Neural cell (in vitro differentiated cells): ENCODE measurements around the gene RPL18. TPM values are rescaled to one million over a fixed set of nuclear protein-coding genes. Genes with fewer than 3 reads are reported as not detected.

Experiments
- H2AFZ ChIP-seq: fragments of 200-600, 300-800 bp; sonication (generic), shearing (Covaris generic); 2 replicates; pipeline ENCODE4 v1.6.0; 2014; ENCODE audit warnings: low read depth, mild to moderate bottlenecking, antibody characterized with exemption, low read length, moderate library complexity
- H3F3A ChIP-seq: fragments of 200-600 bp; shearing (Covaris generic); 2 replicates; pipeline ENCODE4 v1.6.1; 2016; ENCODE audit warnings: mild to moderate bottlenecking, moderate library complexity, mixed read lengths, antibody characterized with exemption, low read length; ENCODE audit not compliant: insufficient read depth, poor library complexity, severe bottlenecking
- H3K27ac ChIP-seq: fragments of 200-600, 300-800 bp; sonication (generic), shearing (Covaris generic); 2 replicates; pipeline ENCODE4 v1.5.1; 2014; ENCODE audit warnings: mild to moderate bottlenecking, low read length, moderate library complexity
- H3K27me3 ChIP-seq: fragments of 300-800, 200-600 bp; sonication (generic), shearing (Covaris generic); 2 replicates; pipeline ENCODE4 v1.6.0; 2014; ENCODE audit warnings: mild to moderate bottlenecking, low read depth, low read length, moderate library complexity; ENCODE audit not compliant: insufficient read depth
- H3K36me3 ChIP-seq: fragments of 300-800, 200-600 bp; sonication (generic), shearing (Covaris generic); 2 replicates; pipeline ENCODE4 v1.5.1; 2014; ENCODE audit warnings: mild to moderate bottlenecking, antibody characterized with exemption, low read length, moderate library complexity; ENCODE audit not compliant: insufficient read depth
- H3K4me2 ChIP-seq: fragments of 300-800, 200-600 bp; sonication (generic), shearing (Covaris generic); 2 replicates; pipeline ENCODE4 v1.6.0; 2014; ENCODE audit warnings: mild to moderate bottlenecking, low read length
- H3K4me3 ChIP-seq: fragments of 300-800, 200-600 bp; sonication (generic), shearing (Covaris generic); 2 replicates; pipeline ENCODE4 v1.5.1; 2014; ENCODE audit warnings: mild to moderate bottlenecking, low read length, moderate library complexity
- H3K79me2 ChIP-seq: fragments of 200-600 bp; shearing (Covaris generic); replicated peaks from 2 replicates; pipeline ENCODE4 v1.6.0; 2014; ENCODE audit warnings: mild to moderate bottlenecking, low read length, moderate library complexity; ENCODE audit not compliant: insufficient read depth
- H3K9ac ChIP-seq: fragments of 300-800, 200-600 bp; sonication (generic), shearing (Covaris generic); 2 replicates; pipeline ENCODE4 v1.6.1; 2016; ENCODE audit warnings: mild to moderate bottlenecking, low read length, mixed read lengths
- H3K9me2 ChIP-seq: fragments of 200-600 bp; shearing (Covaris generic); 2 replicates; pipeline ENCODE4 v1.6.1; 2016; ENCODE audit warnings: mild to moderate bottlenecking, low read length, mixed read lengths; ENCODE audit not compliant: insufficient read depth
- H3K9me3 ChIP-seq: fragments of 200-600, 300-800 bp; sonication (generic), shearing (Covaris generic); 2 replicates; pipeline ENCODE4 v1.6.1; 2016; ENCODE audit warnings: mild to moderate bottlenecking, mixed run types, low read length, moderate library complexity, mixed read lengths
- H4K20me1 ChIP-seq: fragments of 200-600 bp; shearing (Covaris generic); 2 replicates; pipeline ENCODE4 v1.6.1; 2016; ENCODE audit warnings: mild to moderate bottlenecking, mixed run types; ENCODE audit not compliant: insufficient read depth
- CTCF ChIP-seq: fragments of 450-650 bp; IDR thresholded peaks from 2 replicates; pipeline ENCODE4 v1.5.1; 2014; ENCODE audit warnings: antibody characterized with exemption, mild to moderate bottlenecking, moderate library complexity; ENCODE audit not compliant: poor library complexity, severe bottlenecking
- EP300 ChIP-seq: fragments of 450-650 bp; conservative IDR thresholded peaks from 2 replicates; pipeline ENCODE4 v1.6.1; 2014; ENCODE audit warnings: antibody characterized with exemption, mild to moderate bottlenecking, moderate library complexity; ENCODE audit not compliant: poor library complexity, severe bottlenecking
- EZH2 ChIP-seq: fragments of 200-600, 300-800 bp; shearing (Covaris generic), sonication (generic); IDR thresholded peaks from 2 replicates; pipeline ENCODE4 v1.6.1; 2014; ENCODE audit warnings: antibody characterized with exemption, low read length, borderline replicate concordance, mild to moderate bottlenecking; ENCODE audit not compliant: insufficient read depth, poor library complexity, severe bottlenecking
- MXI1 ChIP-seq: fragments of 450-650 bp; conservative IDR thresholded peaks from 2 replicates; pipeline ENCODE4 v1.6.1; 2014; ENCODE audit warnings: antibody characterized with exemption, mild to moderate bottlenecking; ENCODE audit not compliant: poor library complexity, severe bottlenecking
- POLR2AphosphoS5 ChIP-seq: IDR thresholded peaks from 2 replicates; pipeline ENCODE4 v1.6.1; 2012
- RAD21 ChIP-seq: fragments of 450-650 bp; conservative IDR thresholded peaks from 2 replicates; pipeline ENCODE4 v1.6.1; 2014; ENCODE audit warnings: antibody characterized with exemption, mild to moderate bottlenecking, moderate library complexity
- REST ChIP-seq: IDR thresholded peaks from 2 replicates; pipeline ENCODE4 v1.6.1; 2012; ENCODE audit warnings: borderline replicate concordance
- SMC3 ChIP-seq: fragments of 450-650 bp; conservative IDR thresholded peaks from 2 replicates; pipeline ENCODE4 v1.6.1; 2014; ENCODE audit warnings: antibody characterized with exemption, mild to moderate bottlenecking, moderate library complexity; ENCODE audit not compliant: poor library complexity
- TAF1 ChIP-seq: IDR thresholded peaks from 2 replicates; pipeline ENCODE4 v1.6.1; 2012; ENCODE audit warnings: low read depth
- polyA plus RNA-seq: library from polyadenylated mRNA; depleted of rRNA; stranded (reverse); fragments of >200 nt; gene quantifications from 2 replicates; pipeline ENCODE4 v1.2.3, GENCODE V29; 2014

The RPL18 gene
- polyA plus RNA-seq, 1 donor from 2014 or later, result 2,102 TPM

- Histone ChIP-seq H3F3A (no peaks in the 10 kb centered on the region), H2AFZ (no peak overlapping the region), H3K9ac (no peak overlapping the region), H3K4me2 (no peak overlapping the region), H3K27me3 (no peaks in the 10 kb centered on the region), H3K27ac (no peak overlapping the region), H3K9me3 (no peaks in the 10 kb centered on the region), H3K4me3 (no peak overlapping the region), H3K9me2 (no peaks in the 10 kb centered on the region), H3K79me2 (no peaks in the 10 kb centered on the region), H4K20me1 (no peaks in the 10 kb centered on the region), H3K36me3 (no peaks in the 10 kb centered on the region)
- TF ChIP-seq CTCF (no peak), EP300 (no peak), TAF1 (no peak), REST (no peak), RAD21 (no peak), POLR2AphosphoS5 (no peak), MXI1 (no peak), EZH2 (no peak), SMC3 (no peak)
Observed at GRCh38 chr19:48603449-48603848, 15.5 kb downstream of the RPL18 start.

GRCh38 chr19:48603001-48603400 lies 16.0 kb downstream of the RPL18 start:
- H3K27ac ChIP-seq, result no peak overlapping the region
- no peaks in the 10 kb centered on the region for H3K79me2 ChIP-seq
- no peaks in the 10 kb centered on the region for H3K27me3 ChIP-seq
- no peaks in the 10 kb centered on the region for H3K9me2 ChIP-seq
- TF ChIP-seq RAD21, result no peak
- no peak for TF ChIP-seq CTCF
- no peak for TF ChIP-seq REST
- no peak for TF ChIP-seq EP300
- TF ChIP-seq TAF1, result no peak
- no peak for TF ChIP-seq MXI1
- TF ChIP-seq EZH2, result no peak
- no peak for TF ChIP-seq POLR2AphosphoS5
- TF ChIP-seq SMC3, result no peak
- H4K20me1 ChIP-seq, result no peaks in the 10 kb centered on the region
- H3K4me3 ChIP-seq, result no peak overlapping the region
- no peak overlapping the region for H3K4me2 ChIP-seq
- H3K9ac ChIP-seq, result no peak overlapping the region
- no peak overlapping the region for H2AFZ ChIP-seq
- no peaks in the 10 kb centered on the region for H3F3A ChIP-seq
- no peaks in the 10 kb centered on the region for H3K36me3 ChIP-seq
- no peaks in the 10 kb centered on the region for H3K9me3 ChIP-seq
